ENCODE results near the gene PHRF1. TPM values are rescaled to one million over a fixed set of nuclear protein-coding genes. Genes with fewer than 3 reads are reported as not detected.

Gene PHRF1
- total and polyA plus RNA-seq, 9 of the 15 experiments (the other 6 are each of a cell fraction or from before 2014, with no cell fraction given): 0.07 to 37.2 (median 7.7) TPM

GRCh38 chr11:575996-576768 is at the start of gene PHRF1 (continued):
- TF ChIP-seq ZNF639 (CRISPR knock-in tag; conservative IDR thresholded peaks at IDR 0.05 in 1 of 2, IDR thresholded peaks at IDR 0.05 in 1 of 2) (peak in 1 of 2 experiments; percentile 93; a peak in 2 of 4 replicates), ZFP30 (CRISPR knock-in tag; IDR thresholded peaks at IDR 0.05; ENCODE audit: borderline replicate concordance) (no peak), GATAD2A (IDR thresholded peaks at IDR 0.05) (no peak), FOXO4 (CRISPR knock-in tag; IDR thresholded peaks at IDR 0.05) (no peak), ZNF280A (IDR thresholded peaks at IDR 0.05; ENCODE audit: low read depth, partially characterized antibody) (no peak), MAX (CRISPR knock-in tag; IDR thresholded peaks at IDR 0.05) (peak; percentile 41; the same call in 1 of the 2 replicates), GATA2 (CRISPR knock-in tag; IDR thresholded peaks at IDR 0.05) (no peak), TEAD1 (CRISPR knock-in tag; IDR thresholded peaks at IDR 0.05) (peak in 1 of 2 experiments; percentile 40; a peak in 1 of 4 replicates), LARP7 (IDR thresholded peaks at IDR 0.05) (no peak), BRF2 (IDR thresholded peaks at IDR 0.05; ENCODE audit: borderline replicate concordance, insufficient read depth, insufficient read length) (no peak), SMARCC2 (IDR thresholded peaks at IDR 0.05; ENCODE audit: low read depth) (no peak), TSC22D4 (tag; IDR thresholded peaks at IDR 0.05) (no peak), CBFA2T3 (IDR thresholded peaks at IDR 0.05) (no peak), CBFA2T2 (conservative IDR thresholded peaks at IDR 0.05) (no peak), ZNF277 (CRISPR knock-in tag; IDR thresholded peaks at IDR 0.05; ENCODE audit: borderline replicate concordance) (no peak), HDAC1 (IDR thresholded peaks at IDR 0.05) (peak in 1 of 2 experiments; percentile 57; a peak in 1 of 4 replicates), SNRNP70 (optimal IDR thresholded peaks at IDR 0.05; ENCODE audit: low read depth, low read length) (no peak), ZNF354B (CRISPR knock-in tag; IDR thresholded peaks at IDR 0.05) (no peak), NR2C2 (CRISPR knock-in tag; IDR thresholded peaks at IDR 0.05) (peak; percentile 98), NR2C2 (tag; IDR thresholded peaks at IDR 0.05) (peak; percentile 99)

Measured in K562 (cell line).